ENCODE results near the gene GLRA2. TPM values are rescaled to one million over a fixed set of nuclear protein-coding genes. Genes with fewer than 3 reads are reported as not detected.

Gene GLRA2
- total RNA-seq, 1 donor from 2014 or later, result not detected

DNA sequence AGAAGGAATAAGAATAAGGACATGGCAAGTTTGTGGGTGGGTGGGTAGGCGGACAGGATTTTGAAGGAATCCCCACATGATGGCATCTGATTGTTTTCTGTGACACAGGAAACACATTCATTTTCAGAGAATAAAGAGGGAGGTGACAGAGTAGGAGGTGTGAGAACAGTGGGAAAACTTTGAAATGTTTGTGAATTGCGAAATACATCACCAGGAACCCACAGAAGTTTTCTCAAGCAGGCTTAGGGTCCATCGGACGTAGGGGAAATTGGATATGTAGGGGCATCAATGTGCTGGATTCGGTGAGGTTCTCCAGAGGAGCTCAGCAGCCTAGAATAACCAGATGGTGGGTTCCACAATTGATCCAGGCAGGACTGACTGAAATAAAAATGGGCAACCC lies 171.6 kb downstream of the GLRA2 start:
- no peak for DNase-seq (ENCODE audit: low read depth in 2 of 2)

DNA sequence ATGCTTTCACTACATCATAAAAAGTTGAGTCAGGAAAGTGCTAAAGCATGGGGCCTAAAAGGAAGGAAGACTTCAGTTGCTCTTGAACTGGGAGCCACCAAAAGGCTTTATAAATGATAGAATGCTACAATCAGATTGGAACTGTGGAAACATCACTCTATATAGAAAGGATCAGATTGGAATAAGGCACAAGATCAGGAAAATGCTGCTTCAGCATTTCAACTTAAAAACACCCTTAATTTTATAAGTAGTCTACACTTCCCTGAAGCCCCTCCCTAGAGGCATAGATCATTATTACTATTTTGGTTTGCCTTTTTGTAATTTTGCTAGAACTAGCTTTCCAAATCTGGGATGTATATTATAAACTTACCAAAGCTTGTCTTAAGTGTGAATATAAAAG lies 172.8 kb downstream of the GLRA2 start:
- no peak for DNase-seq (ENCODE audit: low read depth in 2 of 2)

DNA sequence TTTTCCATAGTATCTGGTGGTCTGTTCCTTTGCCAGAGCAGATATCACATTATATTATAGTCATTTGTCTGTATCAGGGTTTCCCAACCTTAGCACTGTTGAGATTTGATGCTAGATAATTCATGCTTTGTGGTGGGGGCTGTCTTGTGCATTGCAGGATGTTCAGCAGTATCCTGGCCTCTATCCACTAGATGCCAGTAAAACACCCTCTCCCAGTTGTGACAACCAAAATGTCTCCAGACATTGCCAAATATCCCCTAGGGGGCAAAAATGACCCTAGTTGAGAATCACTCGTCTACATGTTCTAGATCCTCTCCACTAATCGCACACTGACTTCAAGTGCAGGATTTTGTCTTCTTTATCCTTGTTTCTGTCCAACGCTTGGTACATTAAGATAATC lies 182.8 kb downstream of the GLRA2 start:
- DNase-seq (ENCODE audit: low read depth in 2 of 2), result peak in 1 of 2 donors; percentile 5

DNA sequence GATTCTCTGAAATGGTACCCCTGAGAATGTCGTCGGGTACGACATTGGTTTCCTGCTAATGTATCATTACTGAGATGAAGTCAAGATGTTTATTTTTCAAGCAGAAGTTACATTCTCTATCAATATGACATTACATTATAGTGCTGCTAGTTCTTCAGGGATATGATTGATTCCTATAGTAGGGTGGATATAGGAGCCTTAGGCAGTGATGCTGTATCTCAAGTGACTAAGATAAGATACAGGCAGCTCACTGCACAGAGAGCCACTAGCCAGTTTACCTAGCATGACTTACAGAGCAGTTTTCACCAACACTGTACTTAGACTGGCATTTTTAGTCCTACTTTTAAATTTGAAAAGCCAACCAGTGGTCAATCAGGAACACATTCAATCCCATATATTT lies 188.6 kb downstream of the GLRA2 start:
- no peak for DNase-seq (ENCODE audit: low read depth in 2 of 2)

DNA sequence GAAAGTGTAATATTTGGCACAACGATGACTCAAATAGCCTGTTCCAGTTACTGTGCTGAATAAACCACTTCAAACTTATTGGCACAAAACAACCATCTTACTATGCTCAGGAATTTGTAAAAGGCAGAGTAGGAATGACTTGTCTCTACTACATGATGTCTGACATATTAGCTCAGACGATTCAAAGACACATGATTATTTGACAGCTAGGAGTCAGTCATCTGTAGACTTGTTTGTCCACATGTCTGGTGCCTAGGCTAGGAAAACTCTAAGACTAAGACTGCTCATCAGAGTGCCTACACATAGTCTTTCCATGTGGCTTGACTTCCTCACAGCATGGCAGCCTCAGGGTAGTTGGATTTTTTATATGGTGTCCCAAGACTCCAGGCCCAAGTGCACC lies 189.1 kb downstream of the GLRA2 start:
- no peak for DNase-seq (ENCODE audit: low read depth in 2 of 2)

DNA sequence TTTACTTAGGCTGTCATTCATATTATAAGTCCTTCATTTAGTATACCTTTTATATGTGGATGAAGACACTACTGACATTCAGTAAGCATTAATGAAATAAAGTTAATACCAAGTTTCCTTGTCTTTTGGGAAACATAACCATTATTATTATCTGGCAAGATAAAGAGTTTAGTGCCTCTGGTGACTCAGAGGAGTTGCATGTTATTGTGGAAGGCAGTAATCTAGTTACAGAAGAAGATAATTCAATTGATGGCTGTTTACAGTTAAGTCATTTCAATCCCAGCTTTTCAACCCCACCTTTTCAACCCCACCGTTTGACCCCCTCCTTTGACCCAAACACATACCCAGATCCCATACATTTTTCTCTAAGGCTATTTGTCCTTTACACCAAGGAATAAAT lies 199.7 kb downstream of the GLRA2 start:
- no peak for DNase-seq (ENCODE audit: low read depth in 2 of 2)

DNA sequence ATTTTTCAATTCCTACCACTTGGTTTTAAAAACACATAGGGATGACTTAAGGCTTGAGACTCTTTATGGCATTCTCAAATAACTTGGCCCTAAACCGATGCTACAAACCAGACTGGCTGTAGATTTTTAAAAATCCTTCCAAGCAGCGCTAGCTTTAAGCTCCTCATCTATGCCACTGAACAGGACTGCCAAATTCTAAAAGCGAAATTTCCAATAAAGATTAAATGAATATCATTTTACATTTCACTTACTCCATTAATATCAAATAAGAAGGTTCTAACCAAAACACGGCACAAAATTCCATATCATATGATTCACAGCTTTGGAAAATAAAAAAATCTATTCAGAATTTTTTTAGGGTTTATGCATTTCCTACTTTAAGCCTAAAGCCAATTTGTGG lies 209.3 kb downstream of the GLRA2 start:
- no peak for DNase-seq (ENCODE audit: low read depth in 2 of 2)

DNA sequence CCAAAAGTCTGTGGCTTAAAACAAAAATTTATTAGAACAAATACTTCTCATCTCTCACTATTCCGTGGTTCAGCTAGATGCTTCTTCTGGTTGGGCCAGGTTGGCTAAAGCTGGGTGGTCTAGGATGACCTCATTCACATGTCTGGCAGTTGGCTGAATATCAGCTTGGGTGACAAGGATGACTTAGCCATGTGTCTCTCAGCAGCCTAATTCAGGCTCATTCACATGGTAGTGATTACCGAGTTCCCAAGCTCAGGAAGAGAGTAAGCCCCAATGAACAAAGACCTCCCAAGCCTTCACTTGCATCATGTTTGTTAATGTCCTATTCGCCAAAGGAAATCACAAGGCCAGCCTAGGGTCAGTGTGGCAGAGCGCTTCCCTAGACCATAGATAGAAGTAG lies 224.1 kb downstream of the GLRA2 start:
- no peak for DNase-seq (ENCODE audit: low read depth in 2 of 2)

DNA sequence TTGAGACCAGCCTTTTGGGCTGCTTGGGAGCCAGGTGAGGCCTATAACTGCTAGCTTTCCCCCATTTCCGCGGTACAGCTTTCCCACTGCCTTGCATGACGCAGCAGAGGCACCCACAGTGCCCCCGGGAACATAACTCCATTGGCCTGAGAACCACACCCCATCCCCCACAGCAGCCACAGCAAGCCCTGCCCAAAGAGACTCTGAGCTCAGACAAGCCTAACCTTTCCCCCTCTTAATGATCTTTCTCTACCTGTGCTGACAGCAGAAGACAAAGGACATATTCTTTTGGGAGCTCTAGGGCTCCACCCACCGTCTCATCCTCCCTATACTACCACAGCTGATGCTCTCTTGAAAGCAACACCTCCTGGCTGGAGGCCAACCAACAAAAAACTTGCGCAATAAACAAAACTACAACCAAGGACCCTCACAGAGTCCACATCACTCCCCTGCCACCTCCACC lies 228.7 kb downstream of the GLRA2 start:
- DNase-seq (ENCODE audit: low read depth in 2 of 2), result no peak

DNA sequence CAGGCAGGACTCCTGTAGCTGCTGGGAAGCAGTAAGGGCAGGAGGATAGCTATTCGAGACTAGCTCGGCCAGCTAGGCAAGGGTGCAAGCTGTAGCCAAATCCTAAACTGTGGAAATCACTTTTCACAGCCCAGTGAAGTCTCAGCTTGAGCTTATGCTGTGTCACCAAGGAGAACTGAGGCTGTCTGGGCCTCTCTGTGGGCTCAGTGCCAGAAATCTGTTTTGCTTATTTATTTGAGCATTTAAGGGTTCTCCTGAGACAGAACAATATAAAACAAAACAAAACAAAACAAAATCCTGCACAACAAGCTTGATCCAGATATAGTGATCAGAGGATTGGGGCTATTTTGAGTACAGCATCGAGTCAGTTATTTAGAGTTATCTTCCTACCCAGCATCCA lies 246.1 kb downstream of the GLRA2 start:
- no peak for DNase-seq (ENCODE audit: low read depth in 2 of 2)

DNA sequence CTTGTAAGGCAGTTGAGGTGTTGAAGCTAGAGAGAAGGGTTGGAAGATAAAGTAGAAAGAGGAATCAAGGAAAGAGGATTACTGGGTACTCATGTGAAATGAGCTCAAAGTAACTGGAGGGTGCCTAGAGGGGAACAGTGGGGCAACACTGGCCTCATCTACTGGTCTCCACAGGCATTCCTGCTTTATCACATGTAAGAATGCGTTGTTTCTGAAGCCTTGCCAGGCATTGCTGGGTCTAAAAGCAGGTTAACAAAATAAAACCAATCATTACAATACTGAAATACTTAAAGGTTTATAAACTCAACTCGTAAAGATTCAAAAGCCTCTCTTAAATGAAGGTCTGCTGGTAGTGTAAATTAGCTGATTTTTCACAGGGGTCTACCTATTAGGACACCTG lies 247.6 kb downstream of the GLRA2 start:
- DNase-seq (ENCODE audit: low read depth in 2 of 2), result no peak

DNA sequence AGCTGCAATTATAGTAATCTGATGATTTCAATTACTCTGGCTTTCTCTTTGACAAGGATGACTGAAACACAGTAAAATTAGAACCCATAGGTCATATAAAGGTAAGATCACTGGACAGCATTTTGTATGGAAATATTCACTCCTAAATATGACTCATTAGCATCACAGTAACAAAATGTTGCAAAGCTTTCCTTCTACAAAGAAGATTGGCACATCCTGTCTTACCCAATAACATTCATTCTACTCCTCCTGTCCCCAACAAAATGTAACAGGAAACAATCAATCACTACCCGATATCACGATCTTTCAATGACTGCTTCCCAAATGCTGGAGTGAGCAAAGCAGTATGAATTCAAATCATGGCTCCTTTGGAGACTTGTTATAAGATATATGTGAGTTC lies 248.2 kb downstream of the GLRA2 start:
- peak in 1 of 2 donors; percentile 24 for DNase-seq (ENCODE audit: low read depth in 2 of 2)

DNA sequence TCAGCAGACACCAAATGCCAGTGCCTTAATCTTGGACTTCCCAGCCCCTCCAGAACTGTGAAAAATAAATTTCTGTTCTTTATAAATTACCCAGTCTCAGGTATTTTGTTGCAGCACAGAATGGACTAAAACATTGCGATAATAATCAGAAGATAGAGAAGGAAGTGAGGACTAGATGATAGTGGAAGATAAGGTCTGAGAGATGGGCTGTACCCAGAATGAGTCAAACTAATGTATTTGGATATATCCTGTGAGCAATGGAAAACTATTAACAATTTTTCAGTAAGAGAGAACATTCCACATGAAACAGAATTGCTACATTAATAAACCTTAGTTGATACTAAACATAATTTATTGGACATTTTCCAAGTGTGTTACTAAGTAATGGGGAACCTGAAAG lies 250.2 kb downstream of the GLRA2 start:
- no peak for DNase-seq (ENCODE audit: low read depth in 2 of 2)

All from lung microvascular endothelial cell (primary cell).